ENCODE data around the gene KCNA2.

Gene KCNA2

DNA sequence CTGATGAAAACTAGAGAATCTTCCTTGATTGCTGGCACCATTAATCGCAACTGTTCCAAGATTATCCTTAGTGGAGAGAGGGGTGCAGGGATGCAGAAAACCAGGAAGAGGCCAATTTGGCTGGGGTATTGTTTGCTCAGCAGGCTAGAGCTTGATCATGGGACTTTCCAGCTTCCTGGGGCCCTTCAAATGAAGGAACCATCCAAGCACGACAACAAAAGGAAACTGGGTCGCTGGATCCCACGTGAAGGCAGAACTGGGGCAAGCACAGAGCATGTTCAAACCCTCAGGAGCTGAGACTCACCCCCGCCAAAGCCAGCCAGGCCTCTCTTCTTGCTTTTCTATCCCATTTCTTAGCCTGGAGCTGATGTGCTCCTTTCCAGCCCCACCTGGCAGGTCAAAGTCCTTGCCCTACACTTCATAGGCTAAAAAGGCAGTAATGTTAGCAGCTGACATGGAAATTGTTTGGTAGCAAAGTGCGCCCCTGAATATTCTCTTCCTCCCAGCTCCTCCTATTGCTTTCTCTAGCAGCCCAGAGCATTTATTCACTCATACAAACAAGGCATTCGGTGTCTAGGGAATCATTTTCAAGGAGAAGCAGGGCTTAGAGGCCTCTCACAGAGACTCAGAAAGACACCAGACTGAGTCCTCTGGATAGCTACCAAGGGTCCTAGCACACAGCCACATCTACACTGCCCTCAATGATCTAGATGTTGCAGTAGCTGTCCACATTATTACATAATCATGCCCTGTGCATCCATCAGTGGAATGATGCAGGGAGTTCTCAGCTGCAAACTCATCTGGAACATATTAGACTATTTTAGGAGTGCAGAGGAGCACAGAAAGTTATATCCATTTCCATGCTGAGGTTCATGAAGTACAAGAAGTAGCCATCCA, 11.5 kb downstream of the KCNA2 start:
- H3K4me3 ChIP-seq (ENCODE audit: low read length), result no peak overlapping the region
- DNase-seq (ENCODE audit: low read depth), result no peak
- TF ChIP-seq, protein P1, sequence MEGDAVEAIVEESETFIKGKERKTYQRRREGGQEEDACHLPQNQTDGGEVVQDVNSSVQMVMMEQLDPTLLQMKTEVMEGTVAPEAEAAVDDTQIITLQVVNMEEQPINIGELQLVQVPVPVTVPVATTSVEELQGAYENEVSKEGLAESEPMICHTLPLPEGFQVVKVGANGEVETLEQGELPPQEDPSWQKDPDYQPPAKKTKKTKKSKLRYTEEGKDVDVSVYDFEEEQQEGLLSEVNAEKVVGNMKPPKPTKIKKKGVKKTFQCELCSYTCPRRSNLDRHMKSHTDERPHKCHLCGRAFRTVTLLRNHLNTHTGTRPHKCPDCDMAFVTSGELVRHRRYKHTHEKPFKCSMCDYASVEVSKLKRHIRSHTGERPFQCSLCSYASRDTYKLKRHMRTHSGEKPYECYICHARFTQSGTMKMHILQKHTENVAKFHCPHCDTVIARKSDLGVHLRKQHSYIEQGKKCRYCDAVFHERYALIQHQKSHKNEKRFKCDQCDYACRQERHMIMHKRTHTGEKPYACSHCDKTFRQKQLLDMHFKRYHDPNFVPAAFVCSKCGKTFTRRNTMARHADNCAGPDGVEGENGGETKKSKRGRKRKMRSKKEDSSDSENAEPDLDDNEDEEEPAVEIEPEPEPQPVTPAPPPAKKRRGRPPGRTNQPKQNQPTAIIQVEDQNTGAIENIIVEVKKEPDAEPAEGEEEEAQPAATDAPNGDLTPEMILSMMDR (conservative IDR thresholded peaks at IDR 0.05; ENCODE audit: low read depth, low read length), result no peak

DNA sequence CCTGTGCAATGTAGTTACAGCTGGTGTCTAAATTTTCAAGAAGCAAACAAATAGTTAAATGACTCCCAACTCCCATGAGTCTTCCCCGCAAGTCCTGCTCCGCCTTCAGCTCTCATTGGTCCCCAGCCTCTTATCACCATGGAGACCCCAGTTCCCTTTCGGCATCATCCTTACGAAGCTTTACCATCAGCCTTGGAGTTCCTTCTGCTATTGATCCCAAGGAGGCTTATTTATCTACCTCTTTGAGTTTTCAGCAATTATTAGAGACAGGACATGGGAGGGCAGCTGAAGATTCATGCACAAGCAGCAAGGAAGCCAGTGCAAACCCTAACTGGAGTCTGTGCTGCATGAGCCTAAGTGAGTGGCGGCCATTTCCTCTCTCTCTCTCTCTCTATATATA, 12.3 kb downstream of the KCNA2 start:
- no peak overlapping the region for H3K4me3 ChIP-seq (ENCODE audit: low read length)
- TF ChIP-seq, protein P1 (conservative IDR thresholded peaks at IDR 0.05; ENCODE audit: low read depth, low read length), result no peak
- no peak for DNase-seq (ENCODE audit: low read depth)

DNA sequence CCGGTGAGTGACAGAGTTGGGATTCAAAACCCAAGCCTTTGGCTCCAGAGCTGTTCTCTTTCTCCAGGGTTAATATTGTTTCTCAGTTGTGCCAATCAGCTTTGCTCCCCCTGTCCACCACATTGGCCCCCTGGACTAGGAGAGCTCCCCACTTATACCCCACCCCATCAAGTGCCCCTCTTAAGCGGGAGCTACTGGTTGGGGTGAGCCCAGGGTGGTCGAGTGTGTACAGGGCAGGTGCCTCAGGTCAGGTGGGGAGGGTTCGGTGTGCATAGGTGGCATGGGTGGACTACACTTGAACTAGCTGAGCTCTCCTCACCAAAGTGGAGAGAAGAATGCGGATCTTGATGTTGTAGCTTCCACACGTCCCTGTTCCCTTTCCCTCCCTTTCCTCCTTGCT, 14.2 kb downstream of the KCNA2 start:
- no peak for DNase-seq (ENCODE audit: low read depth)
- H3K4me3 ChIP-seq (ENCODE audit: low read length), result no peak overlapping the region
- TF ChIP-seq, protein P1 (conservative IDR thresholded peaks at IDR 0.05; ENCODE audit: low read depth, low read length), result no peak

DNA sequence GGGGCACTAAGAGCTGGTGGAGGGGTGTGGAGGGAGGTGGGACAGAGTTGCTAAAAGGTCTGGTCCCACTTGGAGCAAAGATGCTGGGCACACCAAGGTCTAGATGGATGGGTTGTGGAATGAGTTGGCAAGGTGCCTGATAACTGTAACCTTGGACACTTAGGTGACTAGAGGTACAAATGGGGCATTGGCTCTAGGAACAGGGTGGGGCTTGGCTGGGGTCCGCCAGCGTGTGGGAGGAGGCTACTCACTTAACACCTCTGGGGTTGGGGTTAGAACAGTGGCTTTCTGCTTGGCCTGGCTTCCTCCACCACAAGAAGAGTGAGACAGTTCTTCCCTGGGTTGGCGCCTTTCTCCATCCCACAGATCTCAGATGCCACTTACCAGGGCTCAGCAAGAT, 17.2 kb downstream of the KCNA2 start:
- TF ChIP-seq, protein P1 (conservative IDR thresholded peaks at IDR 0.05; ENCODE audit: low read depth, low read length), result no peak
- DNase-seq (ENCODE audit: low read depth), result no peak
- H3K4me3 ChIP-seq (ENCODE audit: low read length), result no peak overlapping the region

DNA sequence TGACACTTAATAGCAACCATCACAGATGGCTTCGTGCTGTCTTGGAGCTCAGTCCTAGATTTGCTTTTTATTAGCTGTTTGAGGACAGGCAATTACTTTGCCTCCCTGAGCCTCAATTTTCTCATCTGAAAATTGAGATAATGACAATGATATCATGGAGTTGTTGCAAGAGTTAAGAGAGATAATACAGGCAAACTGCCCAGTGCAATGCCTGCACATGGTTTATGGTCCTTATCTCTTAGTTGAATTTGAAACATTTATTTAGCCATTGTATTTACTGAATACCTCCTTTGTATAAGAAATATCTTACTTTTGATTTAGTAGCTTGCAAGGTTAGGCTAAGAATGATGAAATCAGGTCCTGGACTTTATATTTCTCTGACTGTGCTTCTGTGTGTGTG, 17.7 kb downstream of the KCNA2 start:
- TF ChIP-seq, protein P1 (conservative IDR thresholded peaks at IDR 0.05; ENCODE audit: low read depth, low read length), result no peak
- DNase-seq (ENCODE audit: low read depth), result no peak

DNA sequence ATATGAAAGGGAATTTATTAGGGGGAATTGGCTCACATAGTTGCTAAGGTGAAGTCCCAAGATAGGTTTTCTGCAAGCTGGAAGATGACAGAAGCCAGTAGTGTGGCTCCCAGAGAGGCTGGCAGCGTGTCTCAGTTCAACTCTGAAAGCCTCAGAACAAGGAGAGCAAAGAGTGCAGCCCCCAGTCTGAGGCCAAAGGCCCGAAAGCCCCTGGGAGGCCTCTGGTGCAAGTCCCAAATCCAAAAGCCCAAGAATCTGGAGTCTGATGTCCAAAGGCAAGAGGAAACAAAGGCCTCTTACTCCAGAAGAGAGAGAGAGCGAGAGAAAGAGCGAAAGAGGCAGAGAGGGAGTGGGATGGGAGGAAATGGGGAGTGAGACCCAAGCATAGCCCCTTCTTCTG, 18.3 kb downstream of the KCNA2 start:
- no peak overlapping the region for H3K4me3 ChIP-seq (ENCODE audit: low read length)
- TF ChIP-seq, protein P1 (conservative IDR thresholded peaks at IDR 0.05; ENCODE audit: low read depth, low read length), result no peak
- no peak for DNase-seq (ENCODE audit: low read depth)

More for the DNA sequence above, 17.7 kb downstream of the KCNA2 start:
- no peak overlapping the region for H3K4me3 ChIP-seq (ENCODE audit: low read length)

DNA sequence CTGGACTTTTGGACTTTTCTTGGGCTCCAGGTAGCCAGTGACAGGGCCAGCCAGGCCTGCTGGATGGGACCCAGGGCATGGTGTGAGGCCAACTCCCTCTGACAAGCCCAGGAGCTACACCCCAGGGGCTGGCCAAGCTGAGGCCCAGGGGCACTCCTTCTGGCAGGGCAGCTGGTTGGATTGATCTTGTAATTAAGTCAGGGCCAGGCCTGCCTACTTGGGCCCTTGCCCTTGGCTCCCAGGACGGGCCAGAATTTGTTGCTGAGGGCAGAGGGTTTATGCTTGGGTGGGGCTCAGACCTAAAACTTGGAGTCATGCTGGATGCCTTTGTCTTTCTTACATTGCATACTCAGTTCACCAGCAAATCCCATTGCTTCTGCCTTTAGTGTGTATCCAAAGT, 20.7 kb downstream of the KCNA2 start:
- TF ChIP-seq, protein P1 (conservative IDR thresholded peaks at IDR 0.05; ENCODE audit: low read depth, low read length), result no peak
- no peak overlapping the region for H3K4me3 ChIP-seq (ENCODE audit: low read length)
- no peak for DNase-seq (ENCODE audit: low read depth)

Data from retinal pigment epithelial cell (primary cell).